ENCODE data around the gene HCN3.

HCN3 gene

DNA sequence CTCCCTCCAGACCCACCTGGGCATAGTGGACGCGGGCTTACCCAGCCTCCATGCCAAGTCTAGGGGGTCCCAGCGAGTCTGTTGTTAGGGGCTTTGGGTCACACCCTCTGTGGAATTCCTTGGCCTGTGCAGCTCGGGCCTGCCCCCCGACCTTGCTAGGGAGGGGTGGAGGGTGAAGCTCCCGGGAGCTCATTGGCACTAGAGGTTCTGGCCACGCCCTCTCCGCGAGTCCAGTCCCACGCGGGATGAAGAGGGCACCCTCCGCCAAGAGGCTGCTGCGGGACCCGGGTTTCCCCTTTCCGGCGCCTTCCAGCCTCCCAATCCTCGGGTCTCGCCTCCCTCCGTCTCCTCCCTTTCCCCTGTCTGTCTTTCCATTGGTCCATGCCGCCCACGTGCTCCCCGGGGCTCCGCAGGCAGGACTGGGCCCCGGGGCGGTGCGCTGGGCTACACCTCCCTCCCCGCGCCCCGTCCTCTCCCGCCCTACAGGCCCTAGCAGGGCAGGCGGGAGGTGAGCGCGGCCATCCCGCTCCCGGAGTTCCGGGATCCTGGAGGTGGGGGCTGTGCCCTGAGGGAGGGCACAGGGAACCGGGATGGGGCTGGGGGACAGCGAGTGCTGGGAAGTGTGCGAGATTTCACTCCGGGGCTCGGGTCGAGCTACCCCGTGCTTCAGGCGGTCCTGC lies 46.9 kb downstream of the HCN3 start (continued):
- TF ChIP-seq ZNF600 (tag by site-specific recombination; IDR thresholded peaks at IDR 0.05), result peak; percentile 73
- peak; percentile 79; the same call in 1 of the 2 replicates for TF ChIP-seq ZEB2 (tag by site-specific recombination; IDR thresholded peaks at IDR 0.05)
- peak; percentile 67; the same call in 1 of the 2 replicates for TF ChIP-seq ZNF391 (tag by site-specific recombination; IDR thresholded peaks at IDR 0.05; ENCODE audit: borderline replicate concordance, low read depth)
- peak; percentile 54; the same call in 1 of the 2 replicates for TF ChIP-seq KLF1 (tag by site-specific recombination; IDR thresholded peaks at IDR 0.05)
- TF ChIP-seq ZNF146 (tag by site-specific recombination; IDR thresholded peaks at IDR 0.05), result 0 out of 2 replicates have a peak, but pooled peaks have one; percentile 13
- peak; percentile 12; the same call in 1 of the 2 replicates for TF ChIP-seq ZXDB (tag by site-specific recombination; IDR thresholded peaks at IDR 0.05)
- TF ChIP-seq, protein P1, sequence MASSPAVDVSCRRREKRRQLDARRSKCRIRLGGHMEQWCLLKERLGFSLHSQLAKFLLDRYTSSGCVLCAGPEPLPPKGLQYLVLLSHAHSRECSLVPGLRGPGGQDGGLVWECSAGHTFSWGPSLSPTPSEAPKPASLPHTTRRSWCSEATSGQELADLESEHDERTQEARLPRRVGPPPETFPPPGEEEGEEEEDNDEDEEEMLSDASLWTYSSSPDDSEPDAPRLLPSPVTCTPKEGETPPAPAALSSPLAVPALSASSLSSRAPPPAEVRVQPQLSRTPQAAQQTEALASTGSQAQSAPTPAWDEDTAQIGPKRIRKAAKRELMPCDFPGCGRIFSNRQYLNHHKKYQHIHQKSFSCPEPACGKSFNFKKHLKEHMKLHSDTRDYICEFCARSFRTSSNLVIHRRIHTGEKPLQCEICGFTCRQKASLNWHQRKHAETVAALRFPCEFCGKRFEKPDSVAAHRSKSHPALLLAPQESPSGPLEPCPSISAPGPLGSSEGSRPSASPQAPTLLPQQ (tag by site-specific recombination; IDR thresholded peaks at IDR 0.05), result no peak; the same call in none of the 2 replicates
- peak; percentile 31; the same call in 1 of the 2 replicates for TF ChIP-seq ZSCAN30 (tag by site-specific recombination; IDR thresholded peaks at IDR 0.05)
- TF ChIP-seq EGR2 (tag by site-specific recombination; IDR thresholded peaks at IDR 0.05; ENCODE audit: low read depth), result peak; percentile 49
- TF ChIP-seq ZNF335 (tag by site-specific recombination; conservative IDR thresholded peaks at IDR 0.05), result peak; percentile 98
- peak; percentile 76; the same call in 1 of the 2 replicates for TF ChIP-seq ZNF501 (tag by site-specific recombination; IDR thresholded peaks at IDR 0.05)
- TF ChIP-seq ZNF132 (tag by site-specific recombination; IDR thresholded peaks at IDR 0.05; ENCODE audit: borderline replicate concordance), result no peak
- peak; percentile 86 for TF ChIP-seq ZNF366 (tag by site-specific recombination; conservative IDR thresholded peaks at IDR 0.05)
- TF ChIP-seq, protein P2, sequence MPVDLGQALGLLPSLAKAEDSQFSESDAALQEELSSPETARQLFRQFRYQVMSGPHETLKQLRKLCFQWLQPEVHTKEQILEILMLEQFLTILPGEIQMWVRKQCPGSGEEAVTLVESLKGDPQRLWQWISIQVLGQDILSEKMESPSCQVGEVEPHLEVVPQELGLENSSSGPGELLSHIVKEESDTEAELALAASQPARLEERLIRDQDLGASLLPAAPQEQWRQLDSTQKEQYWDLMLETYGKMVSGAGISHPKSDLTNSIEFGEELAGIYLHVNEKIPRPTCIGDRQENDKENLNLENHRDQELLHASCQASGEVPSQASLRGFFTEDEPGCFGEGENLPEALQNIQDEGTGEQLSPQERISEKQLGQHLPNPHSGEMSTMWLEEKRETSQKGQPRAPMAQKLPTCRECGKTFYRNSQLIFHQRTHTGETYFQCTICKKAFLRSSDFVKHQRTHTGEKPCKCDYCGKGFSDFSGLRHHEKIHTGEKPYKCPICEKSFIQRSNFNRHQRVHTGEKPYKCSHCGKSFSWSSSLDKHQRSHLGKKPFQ (tag by site-specific recombination; IDR thresholded peaks at IDR 0.05), result peak; percentile 10; the same call in 1 of the 2 replicates
- no peak for TF ChIP-seq ZNF433 (tag by site-specific recombination; IDR thresholded peaks at IDR 0.05; ENCODE audit: low read depth)
- TF ChIP-seq ZBTB8A (tag by site-specific recombination; IDR thresholded peaks at IDR 0.05), result peak; percentile 100
- TF ChIP-seq, protein P3, sequence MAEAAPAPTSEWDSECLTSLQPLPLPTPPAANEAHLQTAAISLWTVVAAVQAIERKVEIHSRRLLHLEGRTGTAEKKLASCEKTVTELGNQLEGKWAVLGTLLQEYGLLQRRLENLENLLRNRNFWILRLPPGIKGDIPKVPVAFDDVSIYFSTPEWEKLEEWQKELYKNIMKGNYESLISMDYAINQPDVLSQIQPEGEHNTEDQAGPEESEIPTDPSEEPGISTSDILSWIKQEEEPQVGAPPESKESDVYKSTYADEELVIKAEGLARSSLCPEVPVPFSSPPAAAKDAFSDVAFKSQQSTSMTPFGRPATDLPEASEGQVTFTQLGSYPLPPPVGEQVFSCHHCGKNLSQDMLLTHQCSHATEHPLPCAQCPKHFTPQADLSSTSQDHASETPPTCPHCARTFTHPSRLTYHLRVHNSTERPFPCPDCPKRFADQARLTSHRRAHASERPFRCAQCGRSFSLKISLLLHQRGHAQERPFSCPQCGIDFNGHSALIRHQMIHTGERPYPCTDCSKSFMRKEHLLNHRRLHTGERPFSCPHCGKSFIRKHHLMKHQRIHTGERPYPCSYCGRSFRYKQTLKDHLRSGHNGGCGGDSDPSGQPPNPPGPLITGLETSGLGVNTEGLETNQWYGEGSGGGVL (tag by site-specific recombination; IDR thresholded peaks at IDR 0.05), result peak; percentile 84
- 0 out of 2 replicates have a peak, but pooled peaks have one; percentile 37 for TF ChIP-seq GLI4 (tag by site-specific recombination; IDR thresholded peaks at IDR 0.05)
- TF ChIP-seq, protein P4, sequence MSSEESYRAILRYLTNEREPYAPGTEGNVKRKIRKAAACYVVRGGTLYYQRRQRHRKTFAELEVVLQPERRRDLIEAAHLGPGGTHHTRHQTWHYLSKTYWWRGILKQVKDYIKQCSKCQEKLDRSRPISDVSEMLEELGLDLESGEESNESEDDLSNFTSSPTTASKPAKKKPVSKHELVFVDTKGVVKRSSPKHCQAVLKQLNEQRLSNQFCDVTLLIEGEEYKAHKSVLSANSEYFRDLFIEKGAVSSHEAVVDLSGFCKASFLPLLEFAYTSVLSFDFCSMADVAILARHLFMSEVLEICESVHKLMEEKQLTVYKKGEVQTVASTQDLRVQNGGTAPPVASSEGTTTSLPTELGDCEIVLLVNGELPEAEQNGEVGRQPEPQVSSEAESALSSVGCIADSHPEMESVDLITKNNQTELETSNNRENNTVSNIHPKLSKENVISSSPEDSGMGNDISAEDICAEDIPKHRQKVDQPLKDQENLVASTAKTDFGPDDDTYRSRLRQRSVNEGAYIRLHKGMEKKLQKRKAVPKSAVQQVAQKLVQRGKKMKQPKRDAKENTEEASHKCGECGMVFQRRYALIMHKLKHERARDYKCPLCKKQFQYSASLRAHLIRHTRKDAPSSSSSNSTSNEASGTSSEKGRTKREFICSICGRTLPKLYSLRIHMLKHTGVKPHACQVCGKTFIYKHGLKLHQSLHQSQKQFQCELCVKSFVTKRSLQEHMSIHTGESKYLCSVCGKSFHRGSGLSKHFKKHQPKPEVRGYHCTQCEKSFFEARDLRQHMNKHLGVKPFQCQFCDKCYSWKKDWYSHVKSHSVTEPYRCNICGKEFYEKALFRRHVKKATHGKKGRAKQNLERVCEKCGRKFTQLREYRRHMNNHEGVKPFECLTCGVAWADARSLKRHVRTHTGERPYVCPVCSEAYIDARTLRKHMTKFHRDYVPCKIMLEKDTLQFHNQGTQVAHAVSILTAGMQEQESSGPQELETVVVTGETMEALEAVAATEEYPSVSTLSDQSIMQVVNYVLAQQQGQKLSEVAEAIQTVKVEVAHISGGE (tag by site-specific recombination; conservative IDR thresholded peaks at IDR 0.05; ENCODE audit: low read depth), result peak; percentile 75
- peak; percentile 54; the same call in 1 of the 2 replicates for TF ChIP-seq OVOL3 (tag by site-specific recombination; IDR thresholded peaks at IDR 0.05)
- TF ChIP-seq ZFP69B (tag by site-specific recombination; IDR thresholded peaks at IDR 0.05), result peak; percentile 63
- TF ChIP-seq ZBTB48 (tag by site-specific recombination; IDR thresholded peaks at IDR 0.05), result peak; percentile 63
- TF ChIP-seq ZNF843 (tag by site-specific recombination; IDR thresholded peaks at IDR 0.05), result peak; percentile 6; the same call in 1 of the 2 replicates
- TF ChIP-seq ZFHX2 (tag by site-specific recombination; conservative IDR thresholded peaks at IDR 0.05), result peak; percentile 87
- peak; percentile 69 for TF ChIP-seq GLIS1 (tag by site-specific recombination; IDR thresholded peaks at IDR 0.05)
- TF ChIP-seq ZNF701 (tag by site-specific recombination; IDR thresholded peaks at IDR 0.05), result no peak
- peak; percentile 68; the same call in 1 of the 2 replicates for TF ChIP-seq ZNF785 (tag by site-specific recombination; IDR thresholded peaks at IDR 0.05)
- no peak for TF ChIP-seq ZNF776 (tag by site-specific recombination; IDR thresholded peaks at IDR 0.05; ENCODE audit: borderline replicate concordance)
- peak; percentile 10; the same call in 1 of the 2 replicates for TF ChIP-seq ZNF561 (tag by site-specific recombination; IDR thresholded peaks at IDR 0.05; ENCODE audit: borderline replicate concordance)
- TF ChIP-seq, protein P5, sequence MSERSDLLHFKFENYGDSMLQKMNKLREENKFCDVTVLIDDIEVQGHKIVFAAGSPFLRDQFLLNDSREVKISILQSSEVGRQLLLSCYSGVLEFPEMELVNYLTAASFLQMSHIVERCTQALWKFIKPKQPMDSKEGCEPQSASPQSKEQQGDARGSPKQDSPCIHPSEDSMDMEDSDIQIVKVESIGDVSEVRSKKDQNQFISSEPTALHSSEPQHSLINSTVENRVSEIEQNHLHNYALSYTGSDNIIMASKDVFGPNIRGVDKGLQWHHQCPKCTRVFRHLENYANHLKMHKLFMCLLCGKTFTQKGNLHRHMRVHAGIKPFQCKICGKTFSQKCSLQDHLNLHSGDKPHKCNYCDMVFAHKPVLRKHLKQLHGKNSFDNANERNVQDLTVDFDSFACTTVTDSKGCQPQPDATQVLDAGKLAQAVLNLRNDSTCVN (tag by site-specific recombination; optimal IDR thresholded peaks at IDR 0.05), result peak; percentile 79

All from HEK293 (cell line).